Measurements from ENCODE around the gene RNF121.

Gene RNF121

DNA sequence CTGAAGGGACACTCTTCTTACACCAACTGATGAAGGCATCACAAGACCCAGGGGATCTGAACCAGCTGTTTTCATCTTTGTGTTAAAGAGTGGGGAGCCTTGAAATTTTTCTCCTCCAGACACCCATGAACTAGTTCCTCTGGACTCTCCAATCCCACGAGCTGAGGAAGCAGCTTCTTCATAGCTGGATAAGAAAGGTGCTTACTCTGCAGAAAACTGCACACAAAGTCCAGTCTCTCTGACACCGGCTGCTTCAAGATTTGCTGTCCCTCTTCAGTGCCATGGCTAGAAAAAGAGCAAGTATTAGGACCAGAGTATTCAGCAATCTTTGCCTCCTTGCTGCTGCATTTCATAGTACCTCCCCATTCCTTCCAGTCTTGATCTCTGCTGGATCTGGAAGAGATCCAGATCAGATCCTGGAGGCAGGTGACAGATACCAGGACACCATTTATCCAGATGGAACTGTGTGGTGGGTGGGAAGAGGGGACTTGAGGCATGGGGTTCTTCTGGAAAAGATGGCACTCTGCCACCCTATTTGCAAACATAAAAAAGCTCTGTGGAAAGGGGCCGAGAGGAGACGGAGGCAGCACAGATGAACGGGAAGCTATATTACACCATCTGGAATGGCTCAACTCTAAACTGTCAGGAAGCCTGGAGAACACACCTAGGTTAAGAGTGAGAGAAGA lies 95.4 kb downstream of the RNF121 start:
- TF ChIP-seq, protein P1, sequence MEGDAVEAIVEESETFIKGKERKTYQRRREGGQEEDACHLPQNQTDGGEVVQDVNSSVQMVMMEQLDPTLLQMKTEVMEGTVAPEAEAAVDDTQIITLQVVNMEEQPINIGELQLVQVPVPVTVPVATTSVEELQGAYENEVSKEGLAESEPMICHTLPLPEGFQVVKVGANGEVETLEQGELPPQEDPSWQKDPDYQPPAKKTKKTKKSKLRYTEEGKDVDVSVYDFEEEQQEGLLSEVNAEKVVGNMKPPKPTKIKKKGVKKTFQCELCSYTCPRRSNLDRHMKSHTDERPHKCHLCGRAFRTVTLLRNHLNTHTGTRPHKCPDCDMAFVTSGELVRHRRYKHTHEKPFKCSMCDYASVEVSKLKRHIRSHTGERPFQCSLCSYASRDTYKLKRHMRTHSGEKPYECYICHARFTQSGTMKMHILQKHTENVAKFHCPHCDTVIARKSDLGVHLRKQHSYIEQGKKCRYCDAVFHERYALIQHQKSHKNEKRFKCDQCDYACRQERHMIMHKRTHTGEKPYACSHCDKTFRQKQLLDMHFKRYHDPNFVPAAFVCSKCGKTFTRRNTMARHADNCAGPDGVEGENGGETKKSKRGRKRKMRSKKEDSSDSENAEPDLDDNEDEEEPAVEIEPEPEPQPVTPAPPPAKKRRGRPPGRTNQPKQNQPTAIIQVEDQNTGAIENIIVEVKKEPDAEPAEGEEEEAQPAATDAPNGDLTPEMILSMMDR (IDR thresholded peaks at IDR 0.05; ENCODE audit: insufficient read depth, missing control alignments), result no peak
- FAIRE-seq, result no peak
- DNase-seq (ENCODE audit: insufficient read length, low spot score), result no peak

DNA sequence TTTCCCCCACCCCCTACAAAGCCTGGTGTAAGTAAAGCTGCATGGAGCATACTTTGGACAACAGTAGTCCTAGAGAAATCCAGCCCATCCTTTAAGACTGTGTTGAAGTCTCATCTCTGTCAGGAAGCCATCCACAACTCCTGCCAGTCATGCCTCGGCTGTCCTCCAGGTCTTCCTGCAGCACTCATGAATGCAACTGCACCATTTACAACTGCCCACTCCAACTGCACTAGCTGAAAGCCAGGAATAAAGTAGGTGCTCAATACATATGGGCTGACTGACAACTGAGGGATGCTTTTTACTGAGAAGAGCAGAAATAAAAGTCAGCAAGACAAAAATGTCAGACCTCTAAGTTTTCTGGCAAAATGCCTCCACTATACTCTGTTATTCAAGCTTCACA lies 97.2 kb downstream of the RNF121 start:
- DNase-seq (ENCODE audit: insufficient read length, low spot score), result no peak
- FAIRE-seq, result no peak
- TF ChIP-seq, protein P1 (IDR thresholded peaks at IDR 0.05; ENCODE audit: insufficient read depth, missing control alignments), result no peak

DNA sequence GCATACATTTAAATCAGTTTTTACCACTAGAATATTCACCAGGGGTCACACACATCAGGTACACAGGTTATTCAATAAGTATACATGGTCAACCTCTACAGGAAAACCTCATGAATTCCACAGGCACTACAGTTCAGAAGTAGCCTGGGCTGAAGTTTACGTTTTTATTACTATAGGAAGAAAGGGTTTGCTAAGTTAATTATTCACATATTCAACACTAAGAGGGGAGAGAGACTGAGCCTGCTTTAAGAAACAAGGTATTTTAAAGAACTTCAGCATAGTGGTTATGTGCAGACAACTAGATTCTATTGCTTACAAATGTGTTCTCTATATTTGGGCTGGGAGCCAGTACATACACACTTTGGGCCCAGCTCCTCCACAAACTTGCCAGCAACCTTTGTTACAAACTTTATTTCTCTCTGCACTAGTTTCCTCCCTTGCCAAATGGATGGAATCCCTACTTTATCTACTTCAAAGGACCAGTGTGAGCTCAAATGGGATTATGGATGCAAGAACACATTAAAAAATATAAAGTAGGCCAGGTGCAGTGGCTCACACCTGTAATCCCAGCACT lies 101.7 kb downstream of the RNF121 start:
- FAIRE-seq (no peak), DNase-seq (ENCODE audit: insufficient read length, low spot score) (no peak)
- TF ChIP-seq, protein P1 (IDR thresholded peaks at IDR 0.05; ENCODE audit: insufficient read depth, missing control alignments), result no peak

DNA sequence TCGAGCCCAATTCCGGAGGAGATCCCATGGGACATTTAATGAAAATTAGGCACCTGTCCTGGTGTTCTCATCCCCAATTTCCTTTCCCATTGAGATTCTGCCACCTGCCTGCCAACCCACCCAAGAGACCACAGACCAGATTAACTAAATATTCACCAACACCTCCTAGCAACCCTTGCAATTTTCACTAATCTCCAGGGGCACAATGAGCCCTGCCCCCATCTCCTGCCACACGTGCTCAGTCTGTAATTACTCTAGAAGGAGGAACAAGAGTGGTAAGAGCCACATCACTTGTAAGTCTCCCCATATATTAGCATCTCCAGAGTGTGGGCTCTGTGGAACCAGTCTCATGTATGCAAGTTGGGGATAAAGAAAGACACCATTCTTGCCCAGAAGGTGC lies 107.8 kb downstream of the RNF121 start:
- FAIRE-seq, result no peak

DNA sequence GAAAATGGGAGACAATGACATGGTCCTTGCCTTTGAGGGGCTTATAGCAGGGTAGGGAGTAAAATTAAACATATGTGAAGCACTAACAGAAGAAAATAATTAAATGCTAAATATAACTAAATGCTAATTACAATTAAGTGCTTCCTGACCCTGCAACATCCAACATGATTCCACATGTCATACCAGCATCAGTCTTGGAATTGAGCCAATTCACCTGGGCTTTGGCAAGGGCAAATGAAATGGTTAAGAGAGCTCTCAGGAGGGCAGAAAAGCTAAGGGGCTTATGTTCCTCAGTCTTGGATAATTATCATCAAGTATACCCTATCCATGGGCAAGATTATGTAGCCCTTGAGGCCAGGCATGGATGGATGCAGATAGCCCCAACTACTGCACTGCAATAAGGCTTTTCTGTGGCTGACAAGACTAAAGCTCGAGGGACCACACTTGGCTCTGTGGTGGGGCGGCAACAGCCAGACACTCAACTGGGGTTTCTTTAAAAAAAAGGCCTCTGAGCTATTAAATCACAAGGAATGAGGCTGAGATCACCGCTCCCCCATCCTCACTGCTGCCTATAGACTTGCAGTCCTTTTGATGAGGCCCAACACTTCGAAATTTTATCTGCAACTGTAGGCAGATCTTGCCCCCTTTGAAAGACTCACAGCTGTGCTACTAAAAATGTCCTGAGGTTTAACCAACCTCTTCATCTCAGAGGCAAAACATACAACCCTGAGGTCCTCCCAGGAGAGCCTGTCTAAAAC lies 108.9 kb downstream of the RNF121 start:
- TF ChIP-seq, protein P1 (IDR thresholded peaks at IDR 0.05; ENCODE audit: insufficient read depth, missing control alignments), result no peak
- DNase-seq (ENCODE audit: insufficient read length, low spot score), result no peak

More for the DNA sequence above, 107.8 kb downstream of the RNF121 start:
- TF ChIP-seq, protein P1 (IDR thresholded peaks at IDR 0.05; ENCODE audit: insufficient read depth, missing control alignments), result no peak
- no peak for DNase-seq (ENCODE audit: insufficient read length, low spot score)

DNA sequence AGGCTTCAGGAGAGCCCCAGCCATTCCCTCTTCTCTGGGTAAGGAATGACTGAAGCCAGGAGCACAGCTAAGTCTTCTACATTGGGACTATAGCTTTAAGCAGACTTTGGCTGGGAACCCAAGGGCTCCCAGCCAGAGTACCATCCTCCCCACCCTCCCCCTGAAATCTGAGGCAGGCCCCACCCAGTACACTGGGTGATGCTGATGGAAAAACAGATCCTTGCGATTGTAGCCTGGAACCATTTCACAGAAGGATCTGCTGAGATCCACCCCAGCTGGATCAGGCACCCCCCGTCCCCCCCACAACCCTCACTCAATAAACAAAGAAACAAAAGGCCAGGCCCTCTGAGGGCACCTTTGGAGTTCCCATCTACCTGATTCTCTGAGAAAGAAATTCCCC lies 109.6 kb downstream of the RNF121 start:
- TF ChIP-seq, protein P1 (IDR thresholded peaks at IDR 0.05; ENCODE audit: insufficient read depth, missing control alignments), result no peak
- DNase-seq (ENCODE audit: insufficient read length, low spot score) (no peak), FAIRE-seq (no peak)

More for the DNA sequence above, 108.9 kb downstream of the RNF121 start:
- FAIRE-seq, result no peak
